IPS-18a (cell line): ENCODE measurements around the gene GGT6.

Experiments used
- H3K27ac ChIP-seq: one replicate; pipeline ENCODE4 v1.5.1; 2013; ENCODE audit warnings: low read length
- H3K27me3 ChIP-seq: one replicate; pipeline ENCODE4 v1.6.1; 2013; ENCODE audit warnings: mild to moderate bottlenecking, low read length; ENCODE audit not compliant: control insufficient read depth, insufficient read depth
- H3K36me3 ChIP-seq: one replicate; pipeline ENCODE4 v1.6.1; 2013; ENCODE audit warnings: low read depth, low read length; ENCODE audit not compliant: control insufficient read depth
- H3K4me1 ChIP-seq: one replicate; pipeline ENCODE4 v1.6.1; 2013; ENCODE audit warnings: low read depth, low read length; ENCODE audit not compliant: control insufficient read depth
- H3K4me3 ChIP-seq: one replicate; pipeline ENCODE4 v1.5.1; 2013; ENCODE audit warnings: low read length
- H3K9ac ChIP-seq: one replicate; pipeline ENCODE4 v1.6.1; 2013; ENCODE audit warnings: mild to moderate bottlenecking, low read length, moderate library complexity
- H3K9me3 ChIP-seq: one replicate; pipeline ENCODE4 v1.6.1; 2013; ENCODE audit warnings: low read depth, low read length; ENCODE audit not compliant: control insufficient read depth

Gene GGT6

GRCh38 chr17:4533523-4534504 is 26.6 kb downstream of the GGT6 start:
- H3K9me3 ChIP-seq = no peaks in the 10 kb centered on the region
- peaks cover 10% of the 10 kb centered on the region for H3K36me3 ChIP-seq
- H3K27me3 ChIP-seq = peaks cover 64% of the 10 kb centered on the region
- no peaks in the 10 kb centered on the region for H3K4me1 ChIP-seq
- no peak overlapping the region for H3K9ac ChIP-seq
- H3K27ac ChIP-seq = no peak overlapping the region
- H3K4me3 ChIP-seq = no peak overlapping the region

- H3K9me3 ChIP-seq = no peaks in the 10 kb centered on the region
- H3K9ac ChIP-seq = no peak overlapping the region
- peaks cover 72% of the 10 kb centered on the region for H3K27me3 ChIP-seq
- peaks cover 2% of the 10 kb centered on the region for H3K36me3 ChIP-seq
- H3K4me1 ChIP-seq = no peaks in the 10 kb centered on the region
- H3K4me3 ChIP-seq = no peak overlapping the region
- H3K27ac ChIP-seq = no peak overlapping the region
These were observed 27.4 kb downstream of the GGT6 start for GRCh38 chr17:4532860-4533522.

- no peak overlapping the region for H3K4me3 ChIP-seq
- H3K4me1 ChIP-seq = no peaks in the 10 kb centered on the region
- H3K9ac ChIP-seq = no peak overlapping the region
These were observed 28.2 kb downstream of the GGT6 start for GRCh38 chr17:4531988-4532736.

GRCh38 chr17:4530799-4531730 is 29.3 kb downstream of the GGT6 start:
- no peak overlapping the region for H3K4me3 ChIP-seq
- no peaks in the 10 kb centered on the region for H3K9me3 ChIP-seq
- H3K4me1 ChIP-seq = no peaks in the 10 kb centered on the region
- H3K27ac ChIP-seq = no peak overlapping the region
- H3K27me3 ChIP-seq = peaks cover 91% of the 10 kb centered on the region
- H3K36me3 ChIP-seq = no peaks in the 10 kb centered on the region
- no peak overlapping the region for H3K9ac ChIP-seq

More at GRCh38 chr17:4531988-4532736, 28.2 kb downstream of the GGT6 start:
- H3K36me3 ChIP-seq = no peaks in the 10 kb centered on the region
- H3K9me3 ChIP-seq = no peaks in the 10 kb centered on the region
- H3K27me3 ChIP-seq = peaks cover 81% of the 10 kb centered on the region
- no peak overlapping the region for H3K27ac ChIP-seq

- no peaks in the 10 kb centered on the region for H3K4me1 ChIP-seq
- no peak overlapping the region for H3K27ac ChIP-seq
- no peak overlapping the region for H3K4me3 ChIP-seq
- no peaks in the 10 kb centered on the region for H3K36me3 ChIP-seq
- H3K27me3 ChIP-seq = peaks cover 99% of the 10 kb centered on the region
- H3K9me3 ChIP-seq = no peaks in the 10 kb centered on the region
- H3K9ac ChIP-seq = no peak overlapping the region
These were observed 30.7 kb downstream of the GGT6 start for GRCh38 chr17:4529533-4530152.

- Histone ChIP-seq H3K27me3 (peaks cover 92% of the 10 kb centered on the region), H3K4me3 (no peak overlapping the region), H3K9me3 (no peaks in the 10 kb centered on the region), H3K4me1 (no peaks in the 10 kb centered on the region), H3K9ac (no peak overlapping the region), H3K36me3 (no peaks in the 10 kb centered on the region), H3K27ac (no peak overlapping the region)
These were observed 32.7 kb downstream of the GGT6 start for GRCh38 chr17:4527566-4528125.

- Histone ChIP-seq H3K4me1 (no peaks in the 10 kb centered on the region), H3K27ac (no peak overlapping the region), H3K27me3 (peaks cover 91% of the 10 kb centered on the region), H3K36me3 (no peaks in the 10 kb centered on the region), H3K9me3 (no peaks in the 10 kb centered on the region), H3K9ac (no peak overlapping the region), H3K4me3 (no peak overlapping the region)
These were observed 33.2 kb downstream of the GGT6 start for GRCh38 chr17:4527134-4527533.

GRCh38 chr17:4525691-4526397 is 34.5 kb downstream of the GGT6 start:
- H3K9ac ChIP-seq = no peak overlapping the region
- no peak overlapping the region for H3K27ac ChIP-seq
- H3K4me1 ChIP-seq = no peaks in the 10 kb centered on the region
- no peaks in the 10 kb centered on the region for H3K9me3 ChIP-seq
- no peaks in the 10 kb centered on the region for H3K36me3 ChIP-seq
- peaks cover 78% of the 10 kb centered on the region for H3K27me3 ChIP-seq
- H3K4me3 ChIP-seq = no peak overlapping the region

- Histone ChIP-seq H3K36me3 (no peaks in the 10 kb centered on the region), H3K27me3 (peaks cover 59% of the 10 kb centered on the region), H3K27ac (no peak overlapping the region)
These were observed 36.4 kb downstream of the GGT6 start for GRCh38 chr17:4523946-4524345.

GRCh38 chr17:4522661-4523060 is 37.7 kb downstream of the GGT6 start:
- H3K27ac ChIP-seq = no peak overlapping the region
- peaks cover 47% of the 10 kb centered on the region for H3K27me3 ChIP-seq

More at GRCh38 chr17:4523946-4524345, 36.4 kb downstream of the GGT6 start:
- Histone ChIP-seq H3K9ac (no peak overlapping the region), H3K9me3 (no peaks in the 10 kb centered on the region), H3K4me3 (no peak overlapping the region), H3K4me1 (no peaks in the 10 kb centered on the region)

More at GRCh38 chr17:4522661-4523060, 37.7 kb downstream of the GGT6 start:
- H3K9ac ChIP-seq = no peak overlapping the region
- H3K4me3 ChIP-seq = no peak overlapping the region
- H3K4me1 ChIP-seq = no peaks in the 10 kb centered on the region
- H3K9me3 ChIP-seq = no peaks in the 10 kb centered on the region
- no peaks in the 10 kb centered on the region for H3K36me3 ChIP-seq
